Calu3 (cell line): ENCODE data around the gene LINGO4. TPM values are rescaled to one million over a fixed set of nuclear protein-coding genes. Genes with fewer than 3 reads are reported as not detected.

Experiments used
- BruUV-seq: library from RNA; stranded (reverse); fragments of 400-500 nt; replicated peaks from 2 replicates; lab custom pipeline; 2021; lab: Mats Ljungman, UMichigan
- CTCF ChIA-PET: fragments of 300-600 bp; sonication (Branson Sonifier 250); formaldehyde crosslinking; loops from one replicate; lab custom pipeline; 2022; ENCODE audit warnings: antibody characterized with exemption; lab: Charles Lee
- DNase-seq: peaks from one replicate; pipeline ENCODE4 v3.0.0; 2022
- H3K27ac Mint-ChIP-seq: one replicate; pipeline ENCODE4 v1.8.0; 2022; ENCODE audit warnings: mixed read lengths; ENCODE audit not compliant: unreplicated experiment
- H3K27me3 Mint-ChIP-seq: one replicate; pipeline ENCODE4 v1.8.0; 2022; ENCODE audit warnings: mixed read lengths; ENCODE audit not compliant: unreplicated experiment
- H3K36me3 Mint-ChIP-seq: one replicate; pipeline ENCODE4 v1.8.0; 2022; ENCODE audit warnings: mild to moderate bottlenecking, moderate library complexity, mixed read lengths; ENCODE audit not compliant: insufficient read depth, unreplicated experiment
- H3K4me1 Mint-ChIP-seq: one replicate; pipeline ENCODE4 v1.8.0; 2022; ENCODE audit warnings: mild to moderate bottlenecking, low read depth, mixed read lengths; ENCODE audit not compliant: unreplicated experiment
- H3K4me3 Mint-ChIP-seq: one replicate; pipeline ENCODE4 v1.8.0; 2022; ENCODE audit warnings: mild to moderate bottlenecking, low read depth, moderate library complexity, mixed read lengths; ENCODE audit not compliant: unreplicated experiment
- H3K9me3 Mint-ChIP-seq: one replicate; pipeline ENCODE4 v1.8.0; 2022; ENCODE audit warnings: low read depth, mixed read lengths; ENCODE audit not compliant: unreplicated experiment
- CTCF ChIP-seq: fragments of 200-600 bp; IDR thresholded peaks from one replicate; pipeline ENCODE4 v1.8.0; 2022; ENCODE audit warnings: antibody characterized with exemption; ENCODE audit not compliant: unreplicated experiment
- intact Hi-C: fragments of 100-400 bp; cut with micrococcal nuclease; formaldehyde crosslinking; loops from one replicate; pipeline ENCODE4 v1.10.0; 2022; ENCODE audit not compliant: unreplicated experiment
- total RNA-seq: library from RNA; stranded (reverse); gene quantifications from 2 replicates; pipeline ENCODE4 v1.2.3, GENCODE V29; 2022

Gene LINGO4
- total RNA-seq, 1 experiment from 2014 or later = not detected

- no TSS peak for BruUV-seq
These were observed 4.9 kb upstream of the LINGO4 start for GRCh38 chr1:151809985-151810556.

GRCh38 chr1:151809290-151809984 lies 4.2 kb upstream of the LINGO4 start:
- BruUV-seq = no TSS peak
- CTCF ChIA-PET = interaction anchor here (0.7 kb wide), 1 partner anchor 12 kb away, joined by 3 read pairs; no protein-coding TSS in a partner anchor
- intact Hi-C loops = no loop called here
- no peak for DNase-seq
- no peaks in the 10 kb centered on the region for H3K9me3 Mint-ChIP-seq
- H3K27ac Mint-ChIP-seq = no peak overlapping the region
- H3K4me3 Mint-ChIP-seq = no peak overlapping the region
- no peak for TF ChIP-seq CTCF
- H3K27me3 Mint-ChIP-seq = peaks cover 73% of the 10 kb centered on the region
- no peaks in the 10 kb centered on the region for H3K4me1 Mint-ChIP-seq
- H3K36me3 Mint-ChIP-seq = no peaks in the 10 kb centered on the region

More at GRCh38 chr1:151809985-151810556, 4.9 kb upstream of the LINGO4 start:
- intact Hi-C loops = no loop called here
- Mint-ChIP-seq H3K27me3 (peaks cover 72% of the 10 kb centered on the region), H3K4me3 (no peak overlapping the region), H3K9me3 (no peaks in the 10 kb centered on the region), H3K4me1 (no peaks in the 10 kb centered on the region), H3K36me3 (no peaks in the 10 kb centered on the region), H3K27ac (no peak overlapping the region)
- no peak for DNase-seq
- TF ChIP-seq CTCF = no peak
- CTCF ChIA-PET = interaction anchor here (0.6 to 0.7 kb wide), 2 partner anchors 12 to 36 kb away, joined by 3 to 5 read pairs; no protein-coding TSS in a partner anchor

- H3K4me1 Mint-ChIP-seq = no peaks in the 10 kb centered on the region
- intact Hi-C loops = no loop called here
- no TSS peak for BruUV-seq
These were observed 2.5 kb upstream of the LINGO4 start for GRCh38 chr1:151807766-151808165.

GRCh38 chr1:151807131-151807530 lies 1.9 kb upstream of the LINGO4 start:
- intact Hi-C loops = no loop called here
- no peak overlapping the region for H3K4me3 Mint-ChIP-seq
- no peaks in the 10 kb centered on the region for H3K9me3 Mint-ChIP-seq
- H3K4me1 Mint-ChIP-seq = no peaks in the 10 kb centered on the region
- H3K36me3 Mint-ChIP-seq = no peaks in the 10 kb centered on the region
- no peak for DNase-seq
- CTCF ChIA-PET = no interaction called here
- H3K27ac Mint-ChIP-seq = no peak overlapping the region
- BruUV-seq = no TSS peak
- no peak for TF ChIP-seq CTCF
- peaks cover 71% of the 10 kb centered on the region for H3K27me3 Mint-ChIP-seq

More at GRCh38 chr1:151807766-151808165, 2.5 kb upstream of the LINGO4 start:
- no peak overlapping the region for H3K4me3 Mint-ChIP-seq
- peaks cover 73% of the 10 kb centered on the region for H3K27me3 Mint-ChIP-seq
- no peak for TF ChIP-seq CTCF
- no peaks in the 10 kb centered on the region for H3K9me3 Mint-ChIP-seq
- CTCF ChIA-PET = no interaction called here
- no peaks in the 10 kb centered on the region for H3K36me3 Mint-ChIP-seq
- no peak for DNase-seq
- no peak overlapping the region for H3K27ac Mint-ChIP-seq
